Pancreas (tissue), 10 donors: Measurements from ENCODE around the gene FAM50B. TPM values are rescaled to one million over a fixed set of nuclear protein-coding genes. Genes with fewer than 3 reads are reported as not detected.

Source experiments
- ATAC-seq, 4 donors: fragments of 200-7000 bp; cut with Tn5 transposase; one replicate each; pipeline versions ENCODE4 v1.8.0 to v1.9.1; 2020; ENCODE audit warnings: mild to moderate bottlenecking in 4 of 4, moderate library complexity in 4 of 4
- DNase-seq, 6 donors: peaks; one replicate each; pipeline ENCODE4 v3.0.0-alpha.2; 2020
- FAIRE-seq: peaks from 2 replicates; lab custom pipeline; 2012; peaks lifted over from hg19 to GRCh38; lab: Jason Lieb, UNC
- H3K27ac ChIP-seq, 4 donors: fragments of 200-600 bp; sonication (generic); 1 replicate in 3 of 4; 2 replicates in 1 of 4; pipeline versions ENCODE4 v1.5.0 to v1.8.0; 2020
- H3K27me3 ChIP-seq, 4 donors: fragments of 200-600 bp; one replicate each; pipeline ENCODE4 v1.8.0; 2021
- H3K36me3 ChIP-seq, 3 donors: fragments of 200-600 bp; sonication (generic) in 1 of 3; one replicate each; pipeline versions ENCODE4 v1.5.0 to v1.8.0; 2020 to 2021
- H3K4me1 ChIP-seq, 3 donors: fragments of 200-600 bp; one replicate each; pipeline ENCODE4 v1.8.0; 2021
- H3K4me3 ChIP-seq, 4 donors: fragments of 200-600 bp; sonication (generic) in 2 of 4; one replicate each; pipeline versions ENCODE4 v1.5.0 to v1.8.0; 2020 to 2021
- H3K9me3 ChIP-seq, 4 donors: fragments of 200-600 bp; one replicate each; pipeline ENCODE4 v1.8.0; 2021
- WGBS, 2 donors: extraction: QIAGEN DNeasy Blood & Tissue Kit; methylation state at CpG; one replicate each; pipeline ENCODE4 v1.1.7; 2013; 5-methylcytosine and 5-hydroxymethylcytosine counted together
- intact Hi-C, 3 donors: fragments of 100-400 bp; cut with DNase I; formaldehyde crosslinking; loops; one replicate each; pipeline versions ENCODE4 v1.11.1 to v1.14.2; 2022
- polyA plus RNA-seq, 2 donors: library from polyadenylated mRNA; stranded (reverse); fragments of 200-250 nt; gene quantifications; one replicate each; pipeline ENCODE4 v1.2.3, GENCODE V29; 2013
- total RNA-seq, 6 donors: library from RNA; stranded (reverse); fragmentation: NEBNext Ultra II Directional in 4 of 6; extraction: Animal tissue kit (Norgen Biotek cat#: 25700) in 4 of 6; gene quantifications; one replicate each; pipeline versions ENCODE4 v1.2.1 to v1.2.4, GENCODE V29; 2021 to 2023
- TF ChIP-seq, protein P1 (sequence below), 4 donors: fragments of 200-600 bp; sonication (generic) in 3 of 4; IDR thresholded peaks; one replicate each; pipeline versions ENCODE4 v1.5.0 to v1.8.0; 2021; ENCODE audit warnings: antibody characterized with exemption in 4 of 4
- donor health status: healthy with polysubstance abuse.
- donor health status: DM: no; HTN: no; CAD: no; lungs with moderate emphysema.
- donor health status: DM: no; HTN: no; CAD: no.
- donor health status: control.
- donor health status: control.
- donor health status: Bipolar disorder and iron deficiency.
- donor health status: DM: yes; HTN: yes; CAD: no.
- donor health status: DM: no; HTN: no; CAD: no.
- donor health status: DM: no; HTN: no; CAD: no.
- donor health status: DM: yes; HTN: yes; CAD: no.

Gene FAM50B
- total and polyA plus RNA-seq, 8 donors: 3.6 to 9.7 (median 5.9) TPM

DNA sequence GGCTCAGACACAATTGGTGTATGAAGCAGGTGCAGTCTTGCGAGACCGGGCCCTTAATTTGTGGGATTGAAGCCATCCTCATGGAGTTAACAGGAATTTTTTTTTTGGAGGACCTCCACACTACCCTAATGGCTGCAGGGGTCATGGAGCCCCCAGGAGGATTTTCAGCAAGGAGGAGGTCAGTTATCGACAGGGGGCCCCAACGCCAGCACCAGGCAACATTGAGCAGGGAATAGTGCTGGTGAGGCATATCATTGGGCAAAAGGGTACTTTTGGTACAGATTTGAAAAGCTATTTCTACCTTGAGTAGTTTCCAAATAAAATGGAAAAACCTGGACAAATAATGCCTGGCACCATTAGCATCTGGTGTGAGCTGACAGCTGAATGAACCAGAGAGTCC is 6.7 kb downstream of the FAM50B start:
- WGBS, 2 donors: 95 to 98% methylated on average over 4 of the region's 4 CpGs
- H3K27me3 ChIP-seq: no peaks in the 10 kb centered on the region
- H3K36me3 ChIP-seq: no peaks in the 10 kb centered on the region
- no peak for ATAC-seq
- no peak for FAIRE-seq
- TF ChIP-seq, protein P1, sequence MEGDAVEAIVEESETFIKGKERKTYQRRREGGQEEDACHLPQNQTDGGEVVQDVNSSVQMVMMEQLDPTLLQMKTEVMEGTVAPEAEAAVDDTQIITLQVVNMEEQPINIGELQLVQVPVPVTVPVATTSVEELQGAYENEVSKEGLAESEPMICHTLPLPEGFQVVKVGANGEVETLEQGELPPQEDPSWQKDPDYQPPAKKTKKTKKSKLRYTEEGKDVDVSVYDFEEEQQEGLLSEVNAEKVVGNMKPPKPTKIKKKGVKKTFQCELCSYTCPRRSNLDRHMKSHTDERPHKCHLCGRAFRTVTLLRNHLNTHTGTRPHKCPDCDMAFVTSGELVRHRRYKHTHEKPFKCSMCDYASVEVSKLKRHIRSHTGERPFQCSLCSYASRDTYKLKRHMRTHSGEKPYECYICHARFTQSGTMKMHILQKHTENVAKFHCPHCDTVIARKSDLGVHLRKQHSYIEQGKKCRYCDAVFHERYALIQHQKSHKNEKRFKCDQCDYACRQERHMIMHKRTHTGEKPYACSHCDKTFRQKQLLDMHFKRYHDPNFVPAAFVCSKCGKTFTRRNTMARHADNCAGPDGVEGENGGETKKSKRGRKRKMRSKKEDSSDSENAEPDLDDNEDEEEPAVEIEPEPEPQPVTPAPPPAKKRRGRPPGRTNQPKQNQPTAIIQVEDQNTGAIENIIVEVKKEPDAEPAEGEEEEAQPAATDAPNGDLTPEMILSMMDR (IDR thresholded peaks at IDR 0.05): no peak
- no peak overlapping the region for H3K27ac ChIP-seq
- H3K4me1 ChIP-seq: no peaks in the 10 kb centered on the region
- intact Hi-C loops: loop anchor here in 1 of 3 donors (10.0 kb wide), 1 partner anchor 79 kb away; no protein-coding TSS in a partner anchor
- no peaks in the 10 kb centered on the region for H3K9me3 ChIP-seq
- no peak for DNase-seq
- H3K4me3 ChIP-seq: no peak overlapping the region

DNA sequence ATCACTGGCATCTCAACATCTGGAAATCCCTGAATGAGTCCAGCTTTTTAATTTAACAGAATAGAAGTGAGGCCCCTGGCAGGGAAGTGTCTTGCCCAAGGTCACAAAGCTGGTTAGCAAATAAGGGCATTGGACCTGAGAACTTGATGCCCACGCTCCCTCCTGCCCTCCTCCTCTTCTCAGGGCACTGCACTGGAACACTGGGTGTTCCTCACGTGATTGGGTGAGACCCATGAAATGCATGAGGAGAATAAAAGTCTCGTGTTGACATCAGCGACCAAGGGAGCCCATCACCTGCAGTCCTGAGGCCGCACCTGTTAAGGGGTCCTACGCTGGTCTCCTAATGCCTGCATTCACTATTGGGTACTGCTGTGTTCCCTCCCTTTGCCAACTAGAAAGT is 7.4 kb downstream of the FAM50B start:
- intact Hi-C loops: loop anchor here in 1 of 3 donors (10.0 kb wide), 1 partner anchor 78 kb away; no protein-coding TSS in a partner anchor
- TF ChIP-seq, protein P1 (IDR thresholded peaks at IDR 0.05): no peak

DNA sequence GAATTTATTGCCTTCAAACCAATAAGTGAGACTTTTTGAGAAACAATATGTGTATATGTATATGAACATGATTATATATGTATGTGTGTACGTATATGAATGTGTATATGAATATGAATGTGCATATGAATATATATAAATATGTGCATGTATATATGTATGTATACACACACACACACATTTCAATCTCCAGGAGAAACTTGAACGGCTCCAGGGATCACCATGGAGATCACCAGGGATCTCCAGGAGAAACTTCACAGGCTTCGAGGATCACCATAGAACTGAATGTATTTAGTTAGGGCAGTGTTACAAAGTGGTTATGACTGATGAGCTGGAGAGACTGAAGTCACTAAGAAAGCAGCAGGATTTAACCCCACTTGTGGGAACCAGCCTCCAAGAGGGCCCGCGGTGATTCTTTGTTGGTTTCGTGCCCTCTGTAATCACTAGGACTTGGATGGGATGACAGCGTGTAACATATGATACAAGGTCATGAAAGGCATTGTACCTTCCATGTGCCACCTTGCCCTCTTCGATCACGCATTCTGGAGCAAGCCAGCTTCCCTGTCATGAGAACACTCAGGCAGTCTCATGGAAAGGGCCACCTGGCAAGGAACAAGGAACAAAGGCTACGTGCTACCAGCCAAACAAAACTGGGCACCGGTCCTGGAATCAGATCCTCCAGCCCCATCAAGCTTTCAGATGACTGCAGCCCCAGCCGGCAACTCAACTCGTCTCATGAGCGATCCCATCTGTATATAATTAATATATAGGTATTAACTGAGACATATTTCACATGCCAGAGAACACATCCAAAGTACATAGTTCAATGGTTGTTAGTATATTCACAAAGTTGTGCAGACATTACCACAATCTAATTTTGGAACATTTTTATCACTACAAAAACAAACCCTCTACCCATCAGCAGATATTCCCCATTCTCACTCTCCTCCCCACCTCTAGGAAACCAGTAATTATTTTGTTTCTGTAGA is 8.6 kb downstream of the FAM50B start:
- no peak for FAIRE-seq
- DNase-seq: no peak
- ATAC-seq: peak in 1 of 4 donors; percentile 30
- H3K9me3 ChIP-seq: no peaks in the 10 kb centered on the region
- no peak overlapping the region for H3K27ac ChIP-seq
- intact Hi-C loops: loop anchor here in 1 of 3 donors (10.0 kb wide), 1 partner anchor 77 kb away; no protein-coding TSS in a partner anchor
- no peaks in the 10 kb centered on the region for H3K4me1 ChIP-seq
- TF ChIP-seq, protein P1 (IDR thresholded peaks at IDR 0.05): no peak
- H3K4me3 ChIP-seq: no peak overlapping the region
- whole genome bisulfite sequencing, 2 donors: 82 to 86% methylated on average over 14 of the region's 14 CpGs
- H3K27me3 ChIP-seq: no peaks in the 10 kb centered on the region
- no peaks in the 10 kb centered on the region for H3K36me3 ChIP-seq

More for the DNA sequence above, 7.4 kb downstream of the FAM50B start:
- Histone ChIP-seq H3K36me3 (no peaks in the 10 kb centered on the region), H3K27ac (no peak overlapping the region), H3K4me3 (no peak overlapping the region), H3K4me1 (no peaks in the 10 kb centered on the region), H3K9me3 (no peaks in the 10 kb centered on the region), H3K27me3 (no peaks in the 10 kb centered on the region)
- no peak for ATAC-seq
- FAIRE-seq: no peak
- DNase-seq: no peak
- WGBS, 2 donors: 68 to 72% methylated on average over 6 of the region's 6 CpGs

DNA sequence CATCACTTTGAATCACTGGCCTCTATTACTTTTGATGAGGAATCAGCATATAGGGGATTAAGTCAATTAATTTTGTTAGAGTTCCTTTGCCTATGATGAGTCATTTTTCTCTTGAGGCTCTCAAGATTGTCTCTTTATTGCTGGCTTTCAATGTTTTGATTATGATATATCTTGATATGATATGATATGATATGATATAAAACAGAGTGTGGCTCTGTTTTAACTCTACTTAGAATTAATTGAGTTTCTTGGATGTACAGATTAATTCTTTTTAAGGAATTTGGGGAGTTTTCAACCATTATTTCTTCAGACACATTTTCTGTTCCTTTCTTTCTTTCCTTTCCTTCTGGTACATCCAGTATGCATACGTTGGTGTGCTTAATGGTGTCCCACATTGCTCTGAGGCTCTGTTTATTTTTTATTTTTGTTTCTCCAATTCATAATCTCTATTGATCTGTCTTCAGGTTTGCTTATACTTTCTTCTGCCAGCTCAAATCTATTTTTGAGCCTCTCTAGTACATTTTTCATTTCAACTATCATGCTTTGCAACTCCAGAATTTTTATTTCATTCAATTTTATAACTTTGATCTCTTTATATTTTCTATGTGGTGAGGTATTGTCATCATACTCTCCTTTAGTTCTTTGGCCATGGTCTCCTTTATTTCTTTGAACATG is 10.8 kb downstream of the FAM50B start:
- intact Hi-C loops: loop anchor here in 1 of 3 donors (10.0 kb wide), 1 partner anchor 75 kb away; no protein-coding TSS in a partner anchor
- WGBS, 2 donors: 72 to 81% methylated on average over 1 of the region's 1 CpG
- ATAC-seq: no peak
- no peaks in the 10 kb centered on the region for H3K9me3 ChIP-seq
- no peaks in the 10 kb centered on the region for H3K36me3 ChIP-seq
- H3K4me3 ChIP-seq: no peak overlapping the region
- H3K27ac ChIP-seq: no peak overlapping the region
- H3K4me1 ChIP-seq: no peaks in the 10 kb centered on the region
- TF ChIP-seq, protein P1 (IDR thresholded peaks at IDR 0.05): no peak
- FAIRE-seq: no peak
- H3K27me3 ChIP-seq: no peaks in the 10 kb centered on the region
- DNase-seq: no peak
